ENCODE data around the gene RAB22A. TPM values are rescaled to one million over a fixed set of nuclear protein-coding genes. Genes with fewer than 3 reads are reported as not detected.

RAB22A gene
- total and polyA plus RNA-seq, 2 of the 4 experiments (the other 2 are of a cell fraction): 8.2 to 8.4 TPM

DNA sequence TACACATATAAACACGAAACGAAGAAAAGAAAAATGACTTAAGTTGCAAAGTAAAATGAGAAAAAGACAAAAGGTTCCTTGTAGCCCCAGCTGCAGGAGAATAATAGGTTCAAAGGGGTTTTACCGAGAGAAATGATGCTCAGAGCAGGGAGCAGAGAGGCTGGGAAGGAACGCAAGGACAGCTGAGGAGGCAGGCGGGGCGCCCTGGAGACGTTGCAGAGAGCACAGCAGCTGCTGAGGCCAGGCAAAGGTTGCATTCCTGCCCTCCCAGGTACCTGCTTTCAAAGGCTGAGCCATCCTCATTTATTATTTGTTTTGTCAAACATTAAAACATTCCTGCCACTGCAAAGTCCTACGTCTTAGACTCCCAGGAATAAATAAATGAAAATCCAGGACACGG, 63.3 kb downstream of the RAB22A start:
- CTCF ChIA-PET: interaction anchor here (0.6 to 0.8 kb wide), 2 partner anchors 66 to 74 kb away, joined by 3 read pairs; no protein-coding TSS in a partner anchor
- POLR2A ChIA-PET (ENCODE audit: unreplicated experiment): interaction anchor here (0.7 kb wide), 1 partner anchor 19 kb away, joined by 3 read pairs; no protein-coding TSS in a partner anchor
- in situ Hi-C loops (cut with MboI; ENCODE audit: low sequenced_read_pairs): no loop called here
- 53% methylated on average over 5 of the region's 9 CpGs; no CpG with 5 or more reads in 1 of the 2 experiments for WGBS, 2 experiments (ENCODE audit: extremely low coverage in 2 of 2, insufficient read length in 1 of 2)
- Histone ChIP-seq H3K27ac (ENCODE audit: insufficient read depth, low read length) (no peak overlapping the region), H2BK15ac (ENCODE audit: low read depth, low read length) (no peak overlapping the region), H3K79me1 (ENCODE audit: low read depth in 1 of 2, low read length in 2 of 2) (no peaks in the 10 kb centered on the region), H2AK5ac (ENCODE audit: low read depth, low read length) (no peak overlapping the region), H3K27me3 (ENCODE audit: control insufficient read depth, insufficient read depth, low read length) (no peaks in the 10 kb centered on the region), H2AFZ (replicated peaks; ENCODE audit: low read length, poor library complexity) (no peak overlapping the region), H3K4me1 (ENCODE audit: control insufficient read depth, insufficient read depth, low read length) (no peaks in the 10 kb centered on the region; the same call in 1 of the 2 replicates), H3K4me2 (ENCODE audit: low read depth, low read length) (no peak overlapping the region), H3K4ac (ENCODE audit: low read depth, low read length) (no peak overlapping the region), H3K36me3 (ENCODE audit: control insufficient read depth, insufficient read depth, low read length) (no peaks in the 10 kb centered on the region; the same call in 1 of the 2 replicates), H3K9me1 (ENCODE audit: insufficient read depth, low read length) (peaks cover 7% of the 10 kb centered on the region), H3K9me3 (ENCODE audit: control insufficient read depth, insufficient read depth, low read length) (no peaks in the 10 kb centered on the region), H3K4me3 (ENCODE audit: insufficient read depth, low read depth, low read length) (no peak overlapping the region), H4K91ac (ENCODE audit: insufficient read depth, low read depth, low read length) (no peak overlapping the region), H2BK120ac (ENCODE audit: low read depth, low read length) (no peak overlapping the region), H2BK20ac (ENCODE audit: low read depth, low read length) (no peak overlapping the region), H2BK5ac (ENCODE audit: low read depth, low read length, poor library complexity, severe bottlenecking) (no peak overlapping the region), H4K8ac (ENCODE audit: low read depth in 2 of 2, low read length in 2 of 2) (no peak overlapping the region), H2AK9ac (replicated peaks; ENCODE audit: low read depth, low read length, poor library complexity) (no peak overlapping the region), H3K56ac (ENCODE audit: extremely low read depth, insufficient read depth, low read length) (no peak overlapping the region), H3K23ac (ENCODE audit: low read depth, low read length) (no peak overlapping the region), H3K9ac (ENCODE audit: low read depth, low read length) (no peak overlapping the region), H3K14ac (replicated peaks; ENCODE audit: low read depth, low read length) (no peak overlapping the region), H4K20me1 (ENCODE audit: insufficient read depth, low read length) (no peaks in the 10 kb centered on the region), H3K18ac (ENCODE audit: low read depth, low read length) (no peak overlapping the region), H4K5ac (ENCODE audit: low read depth, low read length) (no peak overlapping the region)
- no peak for ATAC-seq (ENCODE audit: low read depth)
- intact Hi-C loops (cut with micrococcal nuclease): no loop called here
- dilution Hi-C loops (cut with HindIII; ENCODE audit: low sequenced_read_pairs, unreplicated experiment): no loop called here
- TF ChIP-seq POLR2A (IDR thresholded peaks at IDR 0.05; ENCODE audit: low read depth, low read length): no peak
- TF ChIP-seq SMC3 (IDR thresholded peaks at IDR 0.05; ENCODE audit: low read depth, low read length): no peak
- no peak for TF ChIP-seq CEBPB (IDR thresholded peaks at IDR 0.05; ENCODE audit: low read depth, low read length)
- TF ChIP-seq CTCF (conservative IDR thresholded peaks at IDR 0.05; ENCODE audit: low read depth, low read length): no peak
- no peak for TF ChIP-seq MXI1 (IDR thresholded peaks at IDR 0.05; ENCODE audit: borderline replicate concordance, low read depth, low read length)
- no peak for TF ChIP-seq MAZ (IDR thresholded peaks at IDR 0.05; ENCODE audit: borderline replicate concordance, low read depth, low read length)
- no peak for TF ChIP-seq NFE2L2 (IDR thresholded peaks at IDR 0.05; ENCODE audit: low read depth, low read length)
- TF ChIP-seq RFX5 (IDR thresholded peaks at IDR 0.05; ENCODE audit: low read depth, low read length): no peak
- TF ChIP-seq MAFK (IDR thresholded peaks at IDR 0.05; ENCODE audit: low read depth, low read length): no peak
- no peak for DNase-seq
- BruUV-seq (replicated peaks): no TSS peak

All from IMR-90 (cell line).